HG03342 (cell line): Measurements from ENCODE around the gene IGF2.

Experiments used
- ATAC-seq: cut with Tn5 transposase; IDR thresholded peaks from one replicate; pipeline ENCODE4 v1.9.1; 2021; ENCODE audit warnings: mild to moderate bottlenecking, moderate library complexity; ENCODE audit not compliant: unreplicated experiment

Gene IGF2

DNA sequence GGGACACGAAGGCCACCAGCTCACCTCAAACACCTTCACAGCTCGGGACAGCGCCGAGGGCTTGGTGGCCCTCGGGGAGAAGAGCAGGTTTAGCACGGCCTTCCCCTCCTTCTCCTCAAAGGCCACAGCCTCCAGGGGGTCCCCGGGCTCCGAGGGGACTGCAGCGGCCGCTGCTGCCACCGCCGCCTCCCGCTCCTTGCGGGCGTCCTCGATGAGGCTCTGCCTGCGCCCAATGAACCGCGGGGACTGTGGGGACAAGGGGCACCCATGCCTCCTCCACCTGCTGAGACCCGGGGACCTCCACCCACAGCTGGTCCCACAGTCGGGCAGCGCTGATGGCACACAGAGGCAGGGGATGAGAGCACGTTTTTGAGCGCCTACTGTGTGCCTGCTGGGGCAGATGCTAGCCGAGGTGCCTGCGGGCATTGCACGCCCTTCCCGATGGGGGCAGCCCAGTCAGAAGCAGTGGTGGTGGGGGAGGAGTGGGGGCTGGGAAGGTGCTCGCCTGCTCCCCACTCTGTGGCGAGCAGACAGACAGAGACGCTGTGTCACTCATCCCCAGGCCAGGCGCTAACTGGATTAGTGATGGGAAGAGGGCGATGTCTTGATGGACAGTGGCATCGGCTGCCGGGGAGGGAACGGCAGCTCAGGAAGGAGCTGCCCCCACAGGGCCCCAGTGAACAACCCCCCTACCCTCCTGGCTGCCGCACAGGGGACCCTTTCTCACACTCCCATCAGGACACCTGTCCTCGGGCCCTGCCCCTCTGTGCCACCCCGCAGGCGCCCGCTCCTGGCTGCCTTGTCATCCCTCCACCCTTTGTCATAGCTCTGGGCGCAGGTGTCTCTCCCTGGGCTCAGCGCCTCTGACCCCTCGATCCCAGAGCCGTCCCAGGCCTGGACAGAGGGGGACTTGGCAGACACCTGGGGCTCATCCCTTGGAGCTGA lies 30.7 kb upstream of the IGF2 start:
- ATAC-seq = no peak

DNA sequence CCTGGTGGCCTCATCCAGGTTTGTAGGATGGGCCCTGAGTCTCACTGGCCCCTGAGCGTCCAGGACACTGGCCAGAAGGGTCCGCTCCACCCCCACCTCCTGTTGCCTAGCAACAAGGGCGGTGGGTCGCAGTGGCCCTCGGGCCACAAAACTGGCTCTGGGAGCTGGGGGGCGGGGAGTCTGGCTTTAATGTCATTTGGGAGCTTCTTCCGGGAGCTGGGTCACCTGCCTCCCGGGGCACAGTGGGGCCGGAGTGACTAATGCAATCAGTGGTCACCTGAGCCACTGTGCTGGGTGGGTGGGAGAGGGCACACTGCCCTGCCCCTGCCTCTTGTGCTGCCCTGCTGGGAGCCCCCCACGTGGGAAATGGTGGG lies 29.8 kb upstream of the IGF2 start:
- ATAC-seq = no peak

DNA sequence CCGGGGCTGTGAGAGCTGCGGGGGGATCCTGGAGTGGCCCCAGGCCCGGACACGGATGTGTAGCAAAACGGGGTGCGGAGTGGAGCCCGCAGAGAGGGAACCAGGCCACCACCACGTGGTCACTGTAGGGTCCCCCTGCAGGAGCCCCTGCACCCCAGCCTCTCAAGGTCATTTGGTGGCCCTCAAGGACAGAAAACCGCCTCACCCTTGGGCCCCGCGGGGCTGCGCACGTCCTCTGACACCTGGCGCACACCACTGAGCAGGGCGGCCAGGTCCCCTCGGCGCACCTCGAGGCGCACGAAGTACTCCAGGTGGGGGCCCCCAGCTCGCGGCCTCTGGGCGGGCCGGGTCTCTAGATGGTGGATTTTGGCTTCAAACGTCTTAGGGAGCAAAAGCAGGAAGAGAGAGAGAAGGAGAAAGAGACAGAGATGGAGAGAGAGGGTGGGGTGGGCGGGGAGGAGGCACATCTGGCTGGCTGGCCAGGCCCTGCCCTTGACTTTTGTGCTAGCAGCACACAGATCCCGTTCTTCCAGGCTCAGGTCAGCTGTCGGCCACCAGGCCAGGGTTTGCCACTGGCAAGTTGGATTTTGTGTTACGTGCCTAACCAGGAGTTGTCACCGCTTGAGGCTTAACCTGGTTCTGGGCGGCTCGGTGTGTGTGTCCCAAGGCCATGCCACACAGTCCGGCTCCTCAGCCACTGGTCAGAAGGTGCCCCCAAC lies 29.3 kb upstream of the IGF2 start:
- no peak for ATAC-seq

DNA sequence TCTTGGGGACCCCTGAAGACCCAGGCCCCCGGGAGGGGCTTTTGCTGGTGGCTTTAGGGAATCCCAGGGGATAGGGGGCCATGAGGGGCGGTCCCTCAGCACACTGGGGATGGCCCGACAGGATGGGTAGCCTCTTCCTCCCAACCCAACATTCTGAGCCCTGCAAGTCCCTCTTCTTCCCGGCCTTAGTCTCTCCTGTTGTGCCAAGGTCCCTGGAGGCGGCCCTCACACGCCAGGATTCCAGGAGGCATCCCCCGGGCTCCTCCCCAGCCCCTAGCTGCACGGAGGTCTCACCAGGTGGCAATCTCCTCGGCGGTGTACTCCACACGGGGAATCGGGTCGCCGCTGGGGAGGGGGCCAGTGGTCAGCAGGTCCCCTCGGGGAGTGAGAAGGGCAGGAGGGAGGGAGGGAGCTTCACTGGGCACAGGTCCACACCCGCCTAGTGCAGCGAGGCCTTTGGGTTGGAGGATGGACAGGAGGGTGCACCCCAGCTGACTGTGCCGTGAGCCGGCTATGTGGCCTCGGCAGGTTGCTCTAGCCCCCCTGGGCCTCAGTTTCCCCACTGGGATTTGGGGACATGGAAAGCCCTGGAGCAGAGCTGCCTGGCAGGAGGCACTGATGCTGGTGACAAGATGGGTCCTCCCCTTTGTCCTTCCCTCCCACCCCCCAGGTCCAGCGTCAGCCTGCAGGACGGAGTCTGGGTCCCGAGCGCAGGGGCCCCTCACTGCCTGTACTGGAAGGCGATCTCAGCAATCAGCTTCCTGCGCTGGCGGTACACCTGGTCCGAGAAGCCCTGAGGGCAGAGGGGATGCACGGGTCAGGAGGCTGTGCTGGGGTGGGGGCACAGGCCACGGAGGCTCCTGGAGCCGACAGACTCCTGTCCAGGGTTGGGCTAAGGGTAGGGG lies 28.2 kb upstream of the IGF2 start:
- no peak for ATAC-seq

DNA sequence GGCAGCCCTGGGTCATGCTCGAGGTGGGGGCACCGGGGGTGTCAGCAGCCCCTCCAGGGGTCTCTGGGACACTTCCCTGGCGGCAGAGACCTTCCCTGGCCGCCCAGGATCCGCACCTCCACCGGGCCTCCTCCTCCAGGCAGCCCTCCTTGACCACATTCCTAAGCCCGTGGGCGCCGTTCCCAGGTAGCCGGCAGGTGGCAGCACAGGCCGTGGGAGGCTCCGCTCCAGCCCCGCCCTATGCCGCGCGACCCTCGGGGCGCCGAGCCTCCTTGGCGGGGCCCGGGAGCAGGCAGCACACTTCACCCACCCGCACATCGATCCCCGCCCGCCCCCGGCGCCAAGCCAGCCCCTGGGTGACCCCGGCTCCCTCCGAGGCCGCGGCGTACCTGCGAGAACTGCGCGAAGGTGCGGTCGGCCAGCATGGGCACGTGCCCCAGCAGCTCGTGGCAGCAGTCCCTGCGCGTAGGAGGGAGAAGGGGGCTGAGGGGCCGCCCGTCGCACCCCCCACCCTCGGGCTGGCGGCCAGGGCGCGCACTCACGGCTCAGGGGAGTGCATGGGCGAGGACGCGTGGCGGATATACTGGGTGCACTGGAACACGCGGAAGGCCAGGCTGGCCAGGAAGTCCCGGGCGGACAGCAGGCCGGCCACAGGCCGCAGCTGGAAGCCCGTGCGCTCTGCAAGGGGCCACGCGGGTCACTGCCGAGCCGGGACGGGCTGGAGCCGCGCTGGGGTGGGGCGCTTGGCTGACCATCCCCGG lies 27.1 kb upstream of the IGF2 start:
- ATAC-seq = no peak

DNA sequence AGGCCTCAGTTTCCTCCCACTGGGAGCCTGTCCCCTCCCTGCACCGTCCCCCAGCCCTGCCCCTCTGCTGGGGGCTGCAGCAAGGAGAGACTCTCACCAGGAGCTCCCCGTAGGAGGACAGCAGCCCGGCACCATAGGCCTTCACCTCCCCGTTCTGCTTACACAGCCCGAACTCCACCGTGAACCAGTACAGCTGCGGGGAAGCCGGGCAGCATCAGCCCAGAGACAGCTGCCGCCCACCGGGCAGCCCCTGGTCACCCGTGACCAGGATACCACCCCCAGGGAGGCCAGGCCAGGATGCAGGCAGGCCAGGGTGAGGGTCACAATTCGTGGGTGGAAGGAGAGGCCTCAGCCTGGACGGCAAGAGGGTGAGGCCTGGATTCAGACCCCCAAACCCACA lies 26.4 kb upstream of the IGF2 start:
- ATAC-seq = no peak

DNA sequence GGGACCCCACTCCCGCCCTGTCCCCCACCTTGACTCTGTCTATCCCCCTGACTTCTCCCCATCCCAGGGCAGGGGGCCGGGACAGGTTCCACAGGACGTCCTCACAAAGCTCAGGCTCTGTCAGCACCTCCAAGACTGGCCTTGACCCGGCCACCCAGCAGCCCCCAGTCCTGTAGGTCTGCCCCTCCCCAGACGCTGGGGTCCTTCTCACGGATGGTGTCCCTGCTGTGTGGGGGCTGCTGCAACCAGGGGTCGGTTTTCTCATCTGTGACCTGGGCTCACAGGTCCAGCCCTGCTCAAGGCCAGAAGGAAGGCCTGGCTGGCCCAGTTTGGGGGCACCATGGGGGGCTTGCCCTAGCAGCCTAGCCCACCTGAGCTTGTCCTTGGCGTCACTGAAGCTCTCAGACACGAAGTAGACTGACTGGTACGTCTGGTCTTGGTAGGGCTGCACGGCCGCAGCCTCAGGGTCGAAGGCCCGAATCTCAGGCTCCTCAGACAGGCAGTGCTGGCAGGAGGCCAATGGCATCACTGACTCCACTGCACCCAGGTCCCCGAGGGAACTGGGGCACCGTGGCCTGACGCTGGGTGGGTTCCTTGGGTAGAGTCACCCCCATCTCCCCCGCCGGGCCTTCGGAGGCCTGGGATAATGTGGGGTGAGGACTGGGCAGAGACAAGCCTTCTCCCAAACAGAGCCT lies 25.8 kb upstream of the IGF2 start:
- no peak for ATAC-seq

DNA sequence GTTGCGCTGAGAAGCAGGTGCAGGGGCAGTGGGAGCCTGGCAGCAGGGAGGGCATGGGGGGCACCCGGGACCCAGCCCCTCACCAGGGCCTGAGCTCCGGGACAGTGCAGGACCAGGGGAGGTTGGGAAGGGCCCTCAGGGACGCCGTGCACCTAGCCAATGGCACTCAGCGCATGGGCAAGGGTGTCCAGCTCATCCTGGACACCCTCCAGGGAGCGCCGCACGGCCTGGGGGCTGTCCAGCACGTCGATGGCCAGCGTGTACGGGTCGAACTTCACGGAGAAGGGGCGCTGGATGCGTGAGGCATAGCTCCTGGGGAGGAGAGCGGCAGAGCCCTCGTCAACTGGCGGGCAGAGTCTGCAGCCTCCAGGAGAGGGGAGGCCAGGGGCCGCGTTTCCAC lies 24.9 kb upstream of the IGF2 start:
- ATAC-seq = no peak

DNA sequence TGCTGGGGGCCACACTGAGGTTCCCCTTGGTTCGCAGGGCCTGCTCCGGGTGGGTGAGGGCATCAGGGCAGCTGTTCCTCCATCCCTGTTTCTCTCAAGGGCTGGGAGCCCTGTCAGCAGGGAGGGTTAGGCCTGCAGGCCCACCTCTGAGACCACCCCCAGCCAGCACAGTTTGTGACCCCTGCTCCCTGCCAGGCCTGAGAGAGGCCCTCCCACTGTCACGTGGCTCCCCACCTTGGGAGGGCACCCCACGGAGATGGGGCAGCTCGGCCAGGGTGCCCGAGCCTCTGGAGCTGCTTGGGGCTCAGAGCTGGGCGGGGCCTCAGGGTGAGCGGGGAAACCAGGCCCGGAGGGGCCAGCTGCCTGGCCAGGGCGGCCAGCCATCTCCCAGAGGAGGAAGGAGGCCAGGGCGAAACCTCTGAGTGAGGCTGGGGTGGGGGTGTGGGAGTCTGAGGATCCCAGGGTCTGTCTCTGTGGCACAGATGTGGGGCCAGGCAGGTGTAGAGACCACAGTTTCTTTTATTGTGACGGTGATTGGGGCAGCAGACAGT lies 24.3 kb upstream of the IGF2 start:
- no peak for ATAC-seq

DNA sequence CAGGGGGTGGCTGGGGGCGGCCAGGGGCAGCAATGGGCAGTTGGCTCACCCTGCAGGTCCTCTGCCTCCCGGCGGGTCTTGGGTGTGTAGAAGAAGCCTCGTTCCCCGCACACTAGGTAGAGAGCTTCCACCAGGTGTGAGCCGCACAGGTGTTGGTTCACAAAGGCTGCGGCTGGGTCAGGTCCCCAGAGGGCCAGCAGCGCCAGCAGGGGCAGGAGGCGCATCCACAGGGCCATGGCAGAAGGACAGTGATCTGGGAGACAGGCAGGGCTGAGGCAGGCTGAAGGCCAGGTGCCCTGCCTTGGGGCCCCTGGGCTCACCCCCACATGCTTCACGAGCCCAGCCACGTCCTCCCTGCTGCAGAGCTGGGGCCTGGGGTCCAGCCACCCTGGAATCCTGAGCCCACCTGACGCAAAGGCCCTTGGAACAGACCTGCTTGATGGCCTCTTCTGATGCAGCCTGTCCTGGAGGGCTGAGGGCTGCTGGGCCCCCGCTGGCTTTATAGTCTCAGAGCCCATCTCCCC lies 21.6 kb upstream of the IGF2 start, which contains the start of gene INS:
Gene INS, minus strand, starts transcription at position 474 of the 524 bp plus-strand sequence. Its CDS starts 238 bp downstream, at position 236.
- no peak for ATAC-seq

DNA sequence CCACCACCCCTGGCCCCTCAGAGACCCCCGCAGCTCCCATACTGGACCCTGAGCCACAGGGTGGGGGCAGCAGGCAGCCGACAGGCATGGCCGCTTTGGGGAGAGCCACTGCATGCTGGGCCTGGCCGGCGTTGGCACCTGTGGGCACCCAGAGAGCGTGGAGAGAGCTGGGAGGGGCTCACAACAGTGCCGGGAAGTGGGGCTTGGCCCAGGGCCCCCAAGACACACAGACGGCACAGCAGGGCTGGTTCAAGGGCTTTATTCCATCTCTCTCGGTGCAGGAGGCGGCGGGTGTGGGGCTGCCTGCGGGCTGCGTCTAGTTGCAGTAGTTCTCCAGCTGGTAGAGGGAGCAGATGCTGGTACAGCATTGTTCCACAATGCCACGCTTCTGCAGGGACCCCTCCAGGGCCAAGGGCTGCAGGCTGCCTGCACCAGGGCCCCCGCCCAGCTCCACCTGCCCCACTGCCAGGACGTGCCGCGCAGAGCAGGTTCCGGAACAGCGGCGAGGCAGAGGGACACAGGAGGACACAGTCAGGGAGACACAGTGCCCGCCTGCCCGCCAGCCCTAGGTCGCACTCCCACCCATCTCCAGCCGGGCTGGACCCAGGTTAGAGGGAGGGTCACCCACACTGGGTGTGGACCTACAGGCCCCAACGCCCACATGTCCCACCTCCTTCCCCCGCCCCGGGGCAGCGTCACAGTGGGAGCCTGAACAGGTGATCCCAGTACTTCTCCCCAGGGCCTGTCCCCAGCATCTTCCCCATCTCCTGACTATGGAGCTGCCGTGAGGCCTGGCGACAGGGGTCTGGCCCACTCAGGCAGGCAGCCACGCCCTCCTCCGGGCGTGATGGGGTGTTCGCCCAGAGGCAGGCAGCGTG lies 20.6 kb upstream of the IGF2 start:
- no peak for ATAC-seq

DNA sequence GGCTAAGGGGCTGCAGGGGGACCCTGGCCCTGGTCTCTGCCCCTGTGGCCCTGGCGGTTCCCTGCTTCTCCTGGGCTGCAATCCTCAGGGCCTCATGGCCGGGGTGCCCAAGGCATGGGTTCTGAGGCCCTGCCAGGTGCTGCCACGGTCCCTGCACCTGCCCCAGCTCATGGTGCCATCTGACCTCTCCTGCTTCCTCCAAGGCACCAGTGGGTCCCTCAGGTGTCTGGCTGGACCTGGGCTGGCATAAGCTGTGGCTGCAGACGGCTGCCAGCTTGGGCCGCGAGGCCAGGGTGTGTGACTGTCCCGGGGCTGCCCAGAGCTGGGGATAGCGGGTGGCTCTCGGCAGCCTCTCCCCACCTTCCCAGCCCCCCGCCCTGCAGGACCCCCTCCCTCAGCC lies 19.8 kb upstream of the IGF2 start:
- no peak for ATAC-seq

DNA sequence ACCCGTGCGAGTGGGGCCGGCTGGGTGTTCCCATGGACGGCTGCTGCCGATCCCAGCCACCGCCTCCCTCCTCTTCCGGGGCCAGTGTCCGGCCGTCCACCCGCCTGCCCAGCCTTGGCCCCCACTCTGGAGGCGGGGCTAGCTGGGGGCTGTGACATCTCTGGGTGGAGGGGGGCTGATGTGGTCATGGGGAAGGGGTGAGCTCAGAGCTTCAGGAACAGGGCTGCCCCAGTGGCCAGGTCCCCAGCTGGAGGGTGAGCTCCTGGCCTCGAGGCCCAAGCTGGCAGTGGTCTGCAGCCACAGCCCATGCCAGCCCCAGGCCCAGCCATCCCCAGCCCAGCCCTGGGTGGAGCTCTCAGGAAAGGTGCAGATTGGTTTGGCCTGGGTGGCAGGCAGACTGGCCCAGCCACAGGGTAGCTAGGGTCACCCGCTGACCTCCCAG lies 19.1 kb upstream of the IGF2 start:
- no peak for ATAC-seq

DNA sequence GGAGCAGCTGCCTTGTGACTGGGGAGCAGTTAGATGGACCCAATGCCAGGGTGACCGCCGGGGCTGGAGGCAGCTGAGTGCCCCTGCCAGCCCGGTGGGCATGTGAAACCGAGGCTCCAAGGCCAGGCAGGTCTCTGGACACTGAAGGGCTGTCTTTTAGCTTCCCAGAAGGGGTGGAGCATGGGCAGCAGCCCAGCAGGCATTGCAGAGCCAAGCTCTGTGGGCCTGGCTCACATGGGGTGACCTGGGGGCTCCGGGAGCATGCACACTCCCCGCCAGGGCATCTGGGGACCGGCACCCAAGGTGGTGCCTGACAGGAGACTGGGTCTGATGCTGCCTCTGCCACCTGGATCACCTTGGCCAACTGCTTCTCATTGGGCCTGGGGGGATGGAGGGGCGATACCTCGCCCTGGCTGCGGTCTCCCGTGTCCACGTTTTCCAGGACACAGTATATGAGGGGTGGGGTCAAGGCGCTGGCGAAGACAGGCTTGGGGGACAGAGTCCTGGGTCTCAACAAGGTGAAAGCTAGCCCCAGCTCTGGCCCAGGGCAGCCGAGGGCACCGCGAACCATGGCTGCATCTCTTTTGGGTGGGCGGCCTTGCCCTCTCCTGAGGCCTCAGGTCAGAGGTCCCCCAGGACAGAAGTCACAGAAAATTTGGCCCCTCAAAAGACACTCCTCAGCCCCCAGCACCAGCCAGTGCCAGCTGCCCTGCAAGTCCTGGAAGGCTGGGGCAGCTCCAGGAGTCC lies 18.3 kb upstream of the IGF2 start:
- no peak for ATAC-seq

DNA sequence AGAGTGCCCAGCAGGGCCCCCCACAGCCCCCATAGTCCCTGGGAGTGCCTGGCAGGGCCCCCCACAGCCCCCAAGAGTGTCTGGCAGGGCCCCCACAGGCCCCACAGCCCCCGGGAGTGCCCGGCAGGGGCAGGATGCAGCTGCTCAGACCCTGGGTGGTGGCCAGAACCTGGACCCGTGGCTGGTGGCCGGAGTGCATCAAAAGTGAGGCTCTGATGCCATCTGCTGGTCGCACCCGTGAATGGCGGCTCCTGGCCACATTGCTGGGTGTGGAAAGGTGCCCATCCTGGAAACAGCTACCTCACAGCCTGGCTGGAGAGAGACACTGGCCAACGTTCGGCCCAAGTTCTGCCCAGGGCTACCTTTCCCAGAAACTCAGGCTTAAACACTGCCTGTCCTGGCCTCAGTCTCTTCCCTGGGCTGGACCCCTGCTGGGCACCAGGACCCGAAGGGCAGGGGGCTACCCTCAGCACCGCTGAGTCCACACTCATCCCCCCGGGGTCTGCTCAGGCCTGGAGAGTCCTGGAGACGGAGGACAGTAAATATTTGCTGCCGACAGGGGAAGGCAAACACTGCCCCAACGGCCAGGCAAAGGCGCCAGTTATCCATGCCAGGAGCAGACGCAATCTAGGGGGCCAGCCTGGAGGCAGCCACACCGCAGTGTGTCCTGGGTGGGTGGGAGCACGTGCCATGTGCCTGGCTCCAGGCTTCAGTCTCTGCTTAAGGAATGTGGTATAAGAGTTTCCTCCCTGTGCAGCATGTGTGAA lies 17.4 kb upstream of the IGF2 start:
- ATAC-seq = no peak

DNA sequence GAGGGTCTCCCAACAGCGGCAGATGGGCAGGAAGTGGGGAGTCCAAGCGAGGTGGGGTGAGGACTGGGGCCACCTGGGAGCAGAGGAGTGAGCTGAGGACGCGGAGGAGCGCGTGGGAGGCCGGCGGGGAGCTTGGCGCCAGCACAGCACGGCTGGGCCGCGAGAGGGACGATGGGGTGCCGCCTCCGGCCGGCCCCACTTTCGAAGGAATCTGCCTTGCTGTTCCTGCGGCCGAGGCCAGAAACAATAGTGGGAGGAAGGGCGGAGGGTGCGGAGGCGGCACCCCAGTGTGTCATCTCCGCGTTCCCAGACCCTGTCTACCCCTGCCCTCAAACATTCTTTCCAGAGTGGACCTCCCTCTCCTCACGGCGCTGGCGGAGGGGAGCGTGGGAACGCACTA lies 16.3 kb upstream of the IGF2 start:
- ATAC-seq = no peak

DNA sequence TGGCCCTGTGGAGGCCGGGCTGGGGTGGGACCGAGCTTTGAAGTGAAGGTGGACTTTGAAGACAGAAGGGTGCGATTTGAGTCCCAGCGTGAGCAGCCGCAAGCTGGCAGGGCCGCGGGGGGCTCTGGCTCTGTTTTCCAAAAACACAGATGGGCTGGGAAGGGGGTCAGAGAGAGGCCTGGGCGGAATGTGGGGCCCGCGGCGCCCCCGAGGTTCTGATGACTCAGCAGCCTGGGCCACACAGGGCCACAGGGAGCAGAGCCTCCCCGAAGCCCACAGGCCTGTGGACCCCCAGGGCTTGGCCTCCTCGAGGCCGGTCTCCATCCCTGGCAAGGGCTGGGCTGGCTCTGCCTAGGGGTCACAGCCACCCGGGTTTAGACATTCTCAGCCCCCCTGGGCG lies 15.7 kb upstream of the IGF2 start:
- no peak for ATAC-seq
